Neural cell (in vitro differentiated cells): ENCODE data around the gene FIBCD1. TPM values are rescaled to one million over a fixed set of nuclear protein-coding genes. Genes with fewer than 3 reads are reported as not detected.

Source experiments
- H2AFZ ChIP-seq: fragments of 200-600, 300-800 bp; sonication (generic), shearing (Covaris generic); 2 replicates; pipeline ENCODE4 v1.6.0; 2014; ENCODE audit warnings: low read depth, mild to moderate bottlenecking, antibody characterized with exemption, low read length, moderate library complexity
- H3F3A ChIP-seq: fragments of 200-600 bp; shearing (Covaris generic); 2 replicates; pipeline ENCODE4 v1.6.1; 2016; ENCODE audit warnings: mild to moderate bottlenecking, moderate library complexity, mixed read lengths, antibody characterized with exemption, low read length; ENCODE audit not compliant: insufficient read depth, poor library complexity, severe bottlenecking
- H3K27ac ChIP-seq: fragments of 200-600, 300-800 bp; sonication (generic), shearing (Covaris generic); 2 replicates; pipeline ENCODE4 v1.5.1; 2014; ENCODE audit warnings: mild to moderate bottlenecking, low read length, moderate library complexity
- H3K27me3 ChIP-seq: fragments of 300-800, 200-600 bp; sonication (generic), shearing (Covaris generic); 2 replicates; pipeline ENCODE4 v1.6.0; 2014; ENCODE audit warnings: mild to moderate bottlenecking, low read depth, low read length, moderate library complexity; ENCODE audit not compliant: insufficient read depth
- H3K36me3 ChIP-seq: fragments of 300-800, 200-600 bp; sonication (generic), shearing (Covaris generic); 2 replicates; pipeline ENCODE4 v1.5.1; 2014; ENCODE audit warnings: mild to moderate bottlenecking, antibody characterized with exemption, low read length, moderate library complexity; ENCODE audit not compliant: insufficient read depth
- H3K4me2 ChIP-seq: fragments of 300-800, 200-600 bp; sonication (generic), shearing (Covaris generic); 2 replicates; pipeline ENCODE4 v1.6.0; 2014; ENCODE audit warnings: mild to moderate bottlenecking, low read length
- H3K4me3 ChIP-seq: fragments of 300-800, 200-600 bp; sonication (generic), shearing (Covaris generic); 2 replicates; pipeline ENCODE4 v1.5.1; 2014; ENCODE audit warnings: mild to moderate bottlenecking, low read length, moderate library complexity
- H3K79me2 ChIP-seq: fragments of 200-600 bp; shearing (Covaris generic); replicated peaks from 2 replicates; pipeline ENCODE4 v1.6.0; 2014; ENCODE audit warnings: mild to moderate bottlenecking, low read length, moderate library complexity; ENCODE audit not compliant: insufficient read depth
- H3K9ac ChIP-seq: fragments of 300-800, 200-600 bp; sonication (generic), shearing (Covaris generic); 2 replicates; pipeline ENCODE4 v1.6.1; 2016; ENCODE audit warnings: mild to moderate bottlenecking, low read length, mixed read lengths
- H3K9me2 ChIP-seq: fragments of 200-600 bp; shearing (Covaris generic); 2 replicates; pipeline ENCODE4 v1.6.1; 2016; ENCODE audit warnings: mild to moderate bottlenecking, low read length, mixed read lengths; ENCODE audit not compliant: insufficient read depth
- H3K9me3 ChIP-seq: fragments of 200-600, 300-800 bp; sonication (generic), shearing (Covaris generic); 2 replicates; pipeline ENCODE4 v1.6.1; 2016; ENCODE audit warnings: mild to moderate bottlenecking, mixed run types, low read length, moderate library complexity, mixed read lengths
- H4K20me1 ChIP-seq: fragments of 200-600 bp; shearing (Covaris generic); 2 replicates; pipeline ENCODE4 v1.6.1; 2016; ENCODE audit warnings: mild to moderate bottlenecking, mixed run types; ENCODE audit not compliant: insufficient read depth
- CTCF ChIP-seq: fragments of 450-650 bp; IDR thresholded peaks from 2 replicates; pipeline ENCODE4 v1.5.1; 2014; ENCODE audit warnings: antibody characterized with exemption, mild to moderate bottlenecking, moderate library complexity; ENCODE audit not compliant: poor library complexity, severe bottlenecking
- RAD21 ChIP-seq: fragments of 450-650 bp; conservative IDR thresholded peaks from 2 replicates; pipeline ENCODE4 v1.6.1; 2014; ENCODE audit warnings: antibody characterized with exemption, mild to moderate bottlenecking, moderate library complexity
- polyA plus RNA-seq: library from polyadenylated mRNA; depleted of rRNA; stranded (reverse); fragments of >200 nt; gene quantifications from 2 replicates; pipeline ENCODE4 v1.2.3, GENCODE V29; 2014
- TF ChIP-seq, protein P1 (sequence below): IDR thresholded peaks from 2 replicates; pipeline ENCODE4 v1.6.1; 2012; ENCODE audit warnings: borderline replicate concordance

Gene FIBCD1
- polyA plus RNA-seq, 1 donor from 2014 or later = 2.7 TPM

DNA sequence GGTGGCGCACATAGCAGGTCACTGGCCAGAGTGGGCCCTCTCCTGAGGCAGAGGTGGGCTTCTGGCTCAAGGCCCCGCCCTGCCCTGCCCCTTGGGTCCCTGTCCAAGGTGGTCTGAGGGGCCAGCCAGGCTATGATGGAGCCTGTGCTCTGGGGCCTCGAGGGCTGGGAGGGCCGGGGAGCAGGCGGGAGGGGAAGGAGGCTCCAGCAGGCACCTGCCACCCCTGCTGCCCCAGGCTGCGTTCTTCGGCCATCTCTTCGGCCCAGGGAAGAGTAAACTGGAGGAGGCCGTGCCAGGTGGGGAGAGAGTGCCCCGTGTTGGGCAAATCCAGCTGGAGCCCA, 14.6 kb downstream of the FIBCD1 start:
- Histone ChIP-seq H2AFZ (no peak overlapping the region), H3K9ac (no peak overlapping the region), H3K9me3 (no peaks in the 10 kb centered on the region), H3F3A (no peaks in the 10 kb centered on the region), H3K4me2 (no peak overlapping the region), H4K20me1 (no peaks in the 10 kb centered on the region), H3K36me3 (no peaks in the 10 kb centered on the region), H3K27me3 (no peaks in the 10 kb centered on the region), H3K27ac (no peak overlapping the region), H3K4me3 (no peak overlapping the region), H3K9me2 (no peaks in the 10 kb centered on the region), H3K79me2 (no peaks in the 10 kb centered on the region)
- no peak for TF ChIP-seq RAD21

GRCh38 chr9:130923611-130924447, 15.2 kb downstream of the FIBCD1 start:
- Histone ChIP-seq H4K20me1 (no peaks in the 10 kb centered on the region), H3F3A (no peaks in the 10 kb centered on the region), H3K9me2 (no peaks in the 10 kb centered on the region), H3K9me3 (no peaks in the 10 kb centered on the region), H3K4me3 (no peak overlapping the region), H3K9ac (no peak overlapping the region), H2AFZ (no peak overlapping the region), H3K27me3 (no peaks in the 10 kb centered on the region), H3K4me2 (no peak overlapping the region), H3K27ac (no peak overlapping the region), H3K36me3 (no peaks in the 10 kb centered on the region), H3K79me2 (no peaks in the 10 kb centered on the region)
- no peak for TF ChIP-seq CTCF

- Histone ChIP-seq H3F3A (no peaks in the 10 kb centered on the region), H2AFZ (no peak overlapping the region)
These were observed 16.0 kb downstream of the FIBCD1 start for GRCh38 chr9:130922893-130923610.

More at GRCh38 chr9:130922893-130923610, 16.0 kb downstream of the FIBCD1 start:
- no peak overlapping the region for H3K4me2 ChIP-seq
- H4K20me1 ChIP-seq = no peaks in the 10 kb centered on the region
- no peak overlapping the region for H3K4me3 ChIP-seq
- no peak overlapping the region for H3K27ac ChIP-seq
- H3K27me3 ChIP-seq = no peaks in the 10 kb centered on the region
- H3K79me2 ChIP-seq = no peaks in the 10 kb centered on the region
- H3K36me3 ChIP-seq = no peaks in the 10 kb centered on the region
- TF ChIP-seq RAD21 (no peak), CTCF (no peak)
- TF ChIP-seq, protein P1, sequence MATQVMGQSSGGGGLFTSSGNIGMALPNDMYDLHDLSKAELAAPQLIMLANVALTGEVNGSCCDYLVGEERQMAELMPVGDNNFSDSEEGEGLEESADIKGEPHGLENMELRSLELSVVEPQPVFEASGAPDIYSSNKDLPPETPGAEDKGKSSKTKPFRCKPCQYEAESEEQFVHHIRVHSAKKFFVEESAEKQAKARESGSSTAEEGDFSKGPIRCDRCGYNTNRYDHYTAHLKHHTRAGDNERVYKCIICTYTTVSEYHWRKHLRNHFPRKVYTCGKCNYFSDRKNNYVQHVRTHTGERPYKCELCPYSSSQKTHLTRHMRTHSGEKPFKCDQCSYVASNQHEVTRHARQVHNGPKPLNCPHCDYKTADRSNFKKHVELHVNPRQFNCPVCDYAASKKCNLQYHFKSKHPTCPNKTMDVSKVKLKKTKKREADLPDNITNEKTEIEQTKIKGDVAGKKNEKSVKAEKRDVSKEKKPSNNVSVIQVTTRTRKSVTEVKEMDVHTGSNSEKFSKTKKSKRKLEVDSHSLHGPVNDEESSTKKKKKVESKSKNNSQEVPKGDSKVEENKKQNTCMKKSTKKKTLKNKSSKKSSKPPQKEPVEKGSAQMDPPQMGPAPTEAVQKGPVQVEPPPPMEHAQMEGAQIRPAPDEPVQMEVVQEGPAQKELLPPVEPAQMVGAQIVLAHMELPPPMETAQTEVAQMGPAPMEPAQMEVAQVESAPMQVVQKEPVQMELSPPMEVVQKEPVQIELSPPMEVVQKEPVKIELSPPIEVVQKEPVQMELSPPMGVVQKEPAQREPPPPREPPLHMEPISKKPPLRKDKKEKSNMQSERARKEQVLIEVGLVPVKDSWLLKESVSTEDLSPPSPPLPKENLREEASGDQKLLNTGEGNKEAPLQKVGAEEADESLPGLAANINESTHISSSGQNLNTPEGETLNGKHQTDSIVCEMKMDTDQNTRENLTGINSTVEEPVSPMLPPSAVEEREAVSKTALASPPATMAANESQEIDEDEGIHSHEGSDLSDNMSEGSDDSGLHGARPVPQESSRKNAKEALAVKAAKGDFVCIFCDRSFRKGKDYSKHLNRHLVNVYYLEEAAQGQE = no peak
- H3K9me2 ChIP-seq = no peaks in the 10 kb centered on the region
- no peak overlapping the region for H3K9ac ChIP-seq
- H3K9me3 ChIP-seq = no peaks in the 10 kb centered on the region
